ENCODE results near the gene GRPEL2.

- no peak for TF ChIP-seq CTCF (IDR thresholded peaks at IDR 0.05; ENCODE audit: poor library complexity)
- TF ChIP-seq EZH2phosphoT487 (IDR thresholded peaks at IDR 0.05; ENCODE audit: low read depth, severe bottlenecking, unreplicated experiment) = no peak
- no peak for TF ChIP-seq EZH2 (IDR thresholded peaks at IDR 0.05; ENCODE audit: borderline replicate concordance)
Measured at GRCh38 chr5:149304195-149305078, 40.9 kb upstream of the GRPEL2 start.

Data from hepatocyte (in vitro differentiated cells).